ENCODE data around the gene DNMBP.
"Not testable (repeated sequence)": the region's sequence is repeated elsewhere in the genome, so short reads cannot be mapped to it uniquely, and the experiment has no call there.

The DNMBP gene

DNA sequence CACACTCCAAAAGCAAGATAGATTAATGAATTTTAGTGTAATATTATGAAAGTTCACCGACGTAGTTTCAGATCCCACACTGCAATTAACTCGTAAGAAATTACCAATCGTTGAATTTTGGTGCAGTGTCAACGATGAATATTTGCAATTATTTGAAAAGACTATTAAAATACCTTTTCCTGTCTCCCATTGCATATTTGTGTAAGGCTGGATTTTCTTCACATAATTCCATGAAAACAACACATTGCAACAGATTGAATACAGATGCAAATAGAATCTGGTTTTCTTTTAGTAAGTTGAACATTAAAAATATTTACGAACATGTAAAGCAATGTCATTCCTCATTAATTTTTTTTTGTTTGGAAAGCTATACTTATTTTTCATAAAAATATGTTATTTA is 50.9 kb downstream of the DNMBP start:
- DNase-seq: no peak

DNA sequence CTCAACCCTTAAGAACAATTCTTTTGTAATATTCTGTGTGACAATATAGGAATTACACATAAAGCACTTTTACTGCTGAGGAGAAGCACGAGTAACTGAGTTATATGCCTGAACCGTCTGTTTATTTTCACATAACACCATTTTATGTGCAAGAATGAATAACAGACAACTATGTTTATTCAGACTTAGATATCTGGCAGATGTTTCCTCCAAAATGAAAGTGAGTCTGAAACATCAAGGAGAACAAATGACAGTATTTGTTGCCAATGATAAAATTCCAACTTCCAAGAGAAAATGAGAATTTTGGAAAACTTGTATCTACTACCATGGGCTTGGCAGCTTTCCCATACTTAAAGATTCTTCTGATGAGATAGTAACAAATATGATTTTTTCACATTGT is 51.4 kb downstream of the DNMBP start:
- DNase-seq: no peak

DNA sequence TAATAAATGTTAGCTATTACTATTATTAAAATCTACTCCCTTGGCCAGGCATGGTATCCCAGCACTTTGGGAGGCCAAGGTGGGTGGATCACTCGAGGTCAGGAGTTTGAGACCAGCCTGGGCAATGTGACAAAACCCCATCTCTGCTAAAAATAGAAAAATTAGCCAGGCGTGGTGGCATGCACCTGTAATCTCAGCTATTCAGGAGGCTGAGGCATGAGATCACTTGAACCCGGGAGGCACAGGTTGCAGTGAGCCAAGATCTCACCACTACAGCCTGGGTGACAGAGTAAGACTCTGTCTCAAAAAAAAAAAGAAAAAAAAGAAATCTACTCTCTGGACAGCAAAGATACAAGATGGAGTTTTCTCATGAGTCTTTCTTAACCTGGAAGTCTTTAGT is 56.2 kb downstream of the DNMBP start:
- not testable (repeated sequence) for DNase-seq

DNA sequence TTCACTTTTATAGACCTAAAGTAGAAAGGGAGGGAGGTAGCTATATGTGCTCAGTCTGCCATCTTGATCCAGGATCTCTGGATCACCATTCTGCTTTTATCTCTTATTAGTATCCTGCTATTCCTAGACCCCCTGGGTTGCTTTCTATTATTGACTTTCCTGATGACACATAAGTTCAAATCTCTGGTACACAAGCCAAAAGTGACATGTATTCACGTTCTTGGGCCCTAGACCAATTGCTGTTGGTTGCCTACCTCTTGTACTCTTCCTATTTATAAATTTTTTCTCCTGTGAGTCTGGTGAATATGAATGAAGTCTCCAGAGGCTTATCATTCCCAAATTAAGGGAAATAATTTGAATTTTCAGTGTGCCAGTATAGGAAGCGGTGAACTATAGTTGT is 56.9 kb downstream of the DNMBP start:
- no peak for DNase-seq

DNA sequence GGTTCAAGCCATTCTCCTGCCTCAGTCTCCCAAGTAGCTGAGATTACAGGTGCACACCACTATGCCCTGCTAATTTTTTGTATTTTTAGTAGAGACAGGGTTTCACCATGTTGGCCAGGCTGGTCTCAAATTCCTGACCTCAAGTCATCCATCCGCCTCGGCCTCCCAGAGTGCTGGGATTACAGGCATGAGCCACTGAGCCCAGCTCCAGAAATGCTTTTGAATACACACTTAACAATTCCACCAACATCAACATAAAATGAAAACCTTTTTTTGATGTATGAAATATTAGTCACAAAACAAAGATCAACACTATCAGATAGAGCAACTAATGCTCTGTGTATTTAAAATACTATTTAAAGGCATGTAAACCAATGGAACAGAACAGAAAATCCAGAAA is 63.7 kb downstream of the DNMBP start:
- not testable (repeated sequence) for DNase-seq

DNA sequence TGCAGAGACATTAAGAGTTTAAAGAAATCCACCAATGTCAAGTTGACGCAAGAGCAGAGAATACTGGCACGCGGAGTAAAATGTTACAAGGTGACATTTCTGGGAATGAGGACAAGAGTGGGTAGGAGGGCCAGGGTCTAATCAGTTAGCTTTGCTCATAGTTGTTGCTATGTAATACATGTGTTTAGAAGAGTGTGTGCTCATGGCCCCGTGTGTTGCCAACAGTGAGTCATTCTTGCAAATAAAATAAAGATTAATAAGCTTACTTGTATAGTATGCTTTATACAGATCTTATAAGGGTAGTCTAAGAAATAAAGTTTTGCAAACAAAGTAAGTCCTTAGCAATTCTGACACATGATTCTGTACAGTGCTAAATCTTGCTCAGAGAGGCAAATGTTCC is 64.5 kb downstream of the DNMBP start:
- DNase-seq: no peak

DNA sequence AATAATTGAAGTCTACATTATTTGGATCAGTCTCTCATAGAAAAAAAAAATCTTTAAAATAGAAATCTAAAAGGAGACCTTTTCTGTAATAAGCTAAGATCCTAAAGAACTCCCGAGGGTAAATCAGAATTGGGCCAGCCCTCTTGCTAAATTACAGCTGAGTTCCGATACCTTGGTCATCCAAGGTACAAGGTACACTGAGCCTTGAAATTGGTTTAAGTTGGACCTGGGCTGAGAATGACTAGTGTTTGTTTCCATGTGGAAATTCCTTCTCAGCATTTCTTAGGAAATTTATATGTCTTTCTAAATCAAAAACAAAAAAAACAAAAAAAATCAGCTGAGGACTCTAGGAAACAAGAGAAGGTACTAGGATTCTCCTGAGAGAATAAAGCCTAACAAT is 64.9 kb downstream of the DNMBP start:
- DNase-seq: no peak

DNA sequence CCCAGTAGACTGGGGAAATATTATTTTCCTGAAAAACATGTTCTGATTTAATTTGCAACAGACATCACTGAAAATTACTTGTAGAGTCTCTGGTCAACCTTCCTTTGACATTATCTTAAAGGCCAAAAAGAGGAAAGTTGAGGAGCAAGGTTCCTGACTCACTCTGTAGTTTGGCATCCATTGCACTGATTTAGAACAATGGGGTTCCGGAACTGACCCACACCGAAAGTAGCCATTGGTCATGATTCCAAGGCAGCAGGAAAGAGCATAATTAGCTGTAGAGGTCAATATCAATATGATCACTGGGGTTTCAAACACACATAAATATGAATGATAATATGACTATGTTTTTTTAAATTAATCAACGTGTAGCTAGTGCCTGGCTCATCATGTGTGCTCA is 65.8 kb downstream of the DNMBP start:
- no peak for DNase-seq

DNA sequence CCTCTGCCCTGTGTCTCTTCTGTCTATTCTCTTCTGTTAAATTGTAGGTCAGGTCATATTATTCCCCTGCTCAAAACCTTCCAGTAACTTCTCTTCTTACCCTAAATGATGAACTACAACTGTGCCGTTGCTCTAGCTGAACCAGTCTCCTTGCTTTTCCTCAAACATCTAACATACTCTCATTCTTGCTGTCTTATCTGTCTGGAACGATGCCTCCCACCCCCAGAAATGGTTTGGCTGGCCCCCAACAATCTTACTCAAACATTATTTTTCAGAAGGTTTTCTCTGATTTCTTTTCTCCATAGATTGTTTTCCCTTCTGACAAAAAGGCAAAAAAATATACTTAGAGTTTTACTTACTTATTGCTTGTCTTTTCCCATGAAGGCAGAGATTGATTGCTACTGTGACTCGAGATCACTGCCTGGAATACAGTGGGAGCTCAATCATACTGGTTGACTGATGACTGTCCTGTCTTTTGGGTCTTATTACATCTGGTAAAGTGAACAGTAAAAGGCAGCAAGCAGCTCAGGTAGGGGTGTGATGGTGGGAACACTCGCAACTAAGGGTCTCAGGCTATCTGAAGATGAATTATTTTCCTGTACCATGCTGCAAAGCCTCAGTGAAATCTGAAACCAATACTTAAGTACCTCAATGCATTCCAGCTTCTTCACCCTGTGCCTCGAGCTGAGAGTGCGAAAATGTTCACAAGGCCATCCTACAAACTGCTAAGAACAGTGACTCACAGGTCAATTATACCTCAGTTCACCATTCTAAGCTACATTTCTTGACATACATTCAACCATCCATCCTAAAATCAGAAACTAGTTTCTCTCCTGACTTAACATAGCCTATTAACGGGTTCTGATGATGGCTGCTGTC is 67.6 kb downstream of the DNMBP start:
- no peak for DNase-seq

DNA sequence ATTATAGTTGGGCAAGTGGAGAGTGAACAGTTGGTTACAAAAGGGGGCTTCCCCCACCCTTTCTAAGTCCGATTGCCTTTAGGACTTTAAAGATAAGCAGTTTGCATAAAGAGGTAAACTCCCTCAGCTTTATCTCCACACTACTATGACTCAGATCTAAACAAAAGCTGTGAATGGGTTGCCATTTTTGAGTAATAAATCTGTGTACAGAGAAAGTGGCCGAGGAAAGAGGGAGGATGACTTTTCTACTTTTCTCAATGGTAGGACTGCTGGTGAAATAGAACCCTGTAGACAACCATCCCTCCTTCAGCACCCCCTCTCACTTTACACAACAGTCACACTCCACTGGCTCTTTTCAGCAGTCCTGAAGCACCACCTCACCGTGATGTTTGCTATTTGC is 71.2 kb downstream of the DNMBP start:
- DNase-seq: no peak

DNA sequence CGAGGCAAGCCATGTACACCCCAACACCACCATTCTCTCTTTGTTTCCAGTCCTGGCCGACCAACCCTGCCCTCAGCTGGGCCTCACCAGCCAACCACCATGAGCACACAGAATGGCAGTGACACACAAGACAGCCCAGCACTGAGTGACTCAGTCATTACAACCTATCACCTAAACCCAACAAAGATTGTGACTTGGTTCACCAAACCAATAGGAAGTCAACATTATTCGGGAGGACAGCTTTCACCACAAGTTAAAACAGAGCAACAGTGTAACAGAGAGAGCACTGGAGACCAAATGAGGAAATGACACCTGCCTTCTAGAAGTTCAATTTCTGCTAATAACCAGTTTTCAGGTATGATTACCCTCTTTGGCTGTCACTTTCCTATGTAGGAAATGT is 72.1 kb downstream of the DNMBP start:
- no peak for DNase-seq

DNA sequence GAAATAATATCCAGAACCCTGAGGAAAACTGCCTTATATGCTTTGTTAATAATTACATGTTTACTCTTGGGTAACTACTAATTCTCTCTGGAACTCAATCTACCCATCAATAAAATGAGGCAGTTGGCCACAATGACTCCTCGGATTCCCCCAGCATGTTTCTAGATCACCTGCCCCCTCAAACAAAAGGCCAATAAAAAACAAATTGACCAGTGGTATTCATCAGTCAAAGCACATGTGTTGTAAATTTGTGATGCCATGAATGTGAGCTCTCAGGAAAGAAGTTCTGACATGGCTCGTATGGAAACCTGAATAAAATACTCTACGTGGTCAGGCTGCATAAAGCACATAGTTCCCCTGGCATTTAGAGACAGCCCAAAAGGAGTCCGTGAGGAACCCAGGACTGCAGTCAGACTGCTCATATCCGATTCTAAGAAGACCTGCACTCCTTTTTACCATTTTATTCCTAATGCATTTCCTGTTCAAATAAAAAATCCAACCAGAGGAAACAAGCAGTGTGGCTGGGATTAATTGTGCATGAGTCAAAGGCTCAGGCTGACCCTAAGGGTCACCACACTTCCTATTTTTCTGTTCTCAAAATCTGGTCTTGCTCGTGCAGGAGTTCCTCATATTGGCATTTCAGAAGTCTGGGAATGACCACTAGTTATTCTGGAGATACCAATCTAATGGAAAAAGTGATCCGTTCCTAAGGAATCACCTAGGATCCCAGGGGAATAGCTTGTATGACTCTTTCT is 77.4 kb downstream of the DNMBP start:
- DNase-seq: not testable (repeated sequence)

DNA sequence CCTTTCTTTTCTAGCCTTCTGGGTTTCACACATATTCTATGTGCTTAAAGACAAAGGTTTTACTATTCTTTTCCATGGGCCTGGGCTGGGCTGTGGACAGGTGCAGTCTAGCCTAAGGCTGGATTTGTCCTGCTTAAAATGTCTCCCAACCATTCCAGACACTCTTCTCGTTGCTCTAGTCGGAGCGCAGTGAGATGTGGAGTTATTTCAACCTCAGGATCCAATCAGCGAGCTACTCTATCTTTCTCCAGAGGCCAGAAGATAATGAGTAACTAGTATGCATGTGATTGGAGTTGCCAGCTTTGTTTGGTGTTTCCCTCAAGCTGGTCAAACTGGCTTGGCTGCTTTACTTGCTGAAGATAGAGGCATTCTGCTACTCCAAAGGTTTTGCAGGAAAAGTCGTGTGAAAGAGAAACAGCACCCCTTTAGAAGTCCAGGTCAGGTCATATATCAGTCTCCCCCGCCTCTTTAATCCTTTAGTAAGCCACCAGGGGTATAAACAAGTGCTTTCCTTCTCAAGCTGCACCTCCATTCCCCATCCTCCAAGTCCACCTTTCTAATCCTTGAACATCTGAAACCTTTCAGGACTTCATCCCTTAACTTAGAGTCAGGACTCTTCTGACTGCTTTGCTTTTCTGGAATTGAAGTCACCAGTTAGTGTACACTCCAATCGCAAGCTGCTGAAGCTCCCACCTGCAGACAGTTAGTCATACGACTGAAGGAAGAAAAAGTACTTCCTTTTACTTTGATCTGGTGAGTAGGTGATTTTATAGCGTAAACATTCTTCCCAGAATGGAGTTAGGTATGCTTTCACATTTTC is 78.8 kb downstream of the DNMBP start:
- DNase-seq: no peak

DNA sequence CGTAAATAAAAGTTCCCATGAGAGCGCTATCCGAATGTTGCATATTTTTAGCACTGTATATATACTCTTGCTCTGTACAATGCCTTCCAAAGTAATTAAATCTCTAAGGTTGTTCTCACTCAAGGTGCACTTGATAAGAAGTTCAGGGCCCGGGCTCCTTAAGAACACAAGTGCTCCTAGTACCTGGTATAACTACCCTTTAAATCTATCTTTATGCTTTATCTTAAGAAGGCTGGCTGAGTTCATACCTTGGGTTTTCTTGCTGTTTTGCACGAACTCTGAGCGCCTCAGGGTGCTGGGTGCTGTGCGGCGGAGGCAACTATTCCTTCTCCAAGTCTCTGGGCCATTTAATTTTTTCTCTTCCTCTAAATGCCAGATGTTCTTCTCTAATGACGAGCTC is 80.4 kb downstream of the DNMBP start:
- no peak for DNase-seq

DNA sequence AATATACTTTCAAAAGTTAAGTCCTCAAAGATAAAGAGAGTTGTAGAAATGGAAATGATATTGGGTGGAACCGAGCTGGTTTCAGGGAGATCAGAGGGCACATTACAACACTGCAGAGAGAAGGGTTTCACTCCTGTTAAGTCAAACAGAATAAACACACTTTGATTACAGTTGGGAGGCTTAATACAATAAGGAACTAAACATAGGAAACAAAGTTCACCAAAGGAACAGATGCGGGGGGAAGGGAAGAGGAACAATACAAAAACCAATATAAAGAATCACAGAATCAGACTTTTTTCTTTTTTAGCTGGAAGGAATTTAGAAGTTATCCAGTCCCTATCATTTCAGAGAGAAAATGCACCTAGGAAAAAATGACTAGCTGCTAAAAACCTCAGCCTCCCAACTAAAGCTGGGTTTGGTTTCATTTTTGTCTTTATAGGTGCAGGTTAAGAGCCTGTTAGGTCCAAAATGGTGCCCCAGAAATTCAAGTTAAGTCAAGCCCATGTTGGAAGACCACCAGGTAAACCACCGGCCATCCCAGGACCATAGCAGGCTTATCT is 81.9 kb downstream of the DNMBP start:
- no peak for DNase-seq

DNA sequence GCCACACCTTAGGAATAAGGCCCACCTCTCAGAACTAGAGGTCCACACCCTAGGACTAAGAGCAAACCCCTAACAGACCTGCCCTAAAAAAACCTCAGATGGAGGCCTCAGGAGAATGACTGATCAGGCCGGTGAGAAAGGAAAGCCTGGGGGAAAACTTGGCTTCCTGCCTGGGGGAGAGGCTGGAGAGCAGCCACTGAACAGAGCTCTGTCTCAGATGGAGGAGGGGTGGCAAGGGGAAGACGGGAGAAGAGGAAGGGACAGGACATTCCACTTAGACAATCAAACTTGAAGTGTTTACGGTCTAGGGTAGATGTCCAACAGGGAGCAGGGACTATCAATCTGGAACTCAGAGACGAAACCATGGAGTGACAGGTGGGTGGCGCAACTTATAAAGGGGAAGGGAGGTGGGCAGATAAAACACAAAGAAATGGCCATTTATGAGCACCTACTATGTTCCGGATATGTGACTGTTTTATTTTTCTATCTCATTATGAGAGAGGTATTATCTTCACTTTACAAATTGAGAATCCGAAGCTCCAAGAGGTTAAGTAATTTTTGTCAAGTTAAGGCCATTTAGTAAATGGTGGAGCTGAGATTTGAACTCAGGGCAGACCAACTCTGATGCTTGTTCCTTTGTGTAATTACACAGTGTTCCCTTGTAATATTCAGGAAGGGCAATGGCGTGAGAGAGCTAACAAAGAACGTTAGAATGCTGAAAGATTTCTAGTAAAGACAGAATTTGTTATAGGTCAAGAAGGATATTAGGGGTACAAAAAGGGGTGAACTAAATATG is 82.6 kb downstream of the DNMBP start:
- peak in 20 of 56 donors; percentile 1 to 41 (median 10) for DNase-seq

DNA sequence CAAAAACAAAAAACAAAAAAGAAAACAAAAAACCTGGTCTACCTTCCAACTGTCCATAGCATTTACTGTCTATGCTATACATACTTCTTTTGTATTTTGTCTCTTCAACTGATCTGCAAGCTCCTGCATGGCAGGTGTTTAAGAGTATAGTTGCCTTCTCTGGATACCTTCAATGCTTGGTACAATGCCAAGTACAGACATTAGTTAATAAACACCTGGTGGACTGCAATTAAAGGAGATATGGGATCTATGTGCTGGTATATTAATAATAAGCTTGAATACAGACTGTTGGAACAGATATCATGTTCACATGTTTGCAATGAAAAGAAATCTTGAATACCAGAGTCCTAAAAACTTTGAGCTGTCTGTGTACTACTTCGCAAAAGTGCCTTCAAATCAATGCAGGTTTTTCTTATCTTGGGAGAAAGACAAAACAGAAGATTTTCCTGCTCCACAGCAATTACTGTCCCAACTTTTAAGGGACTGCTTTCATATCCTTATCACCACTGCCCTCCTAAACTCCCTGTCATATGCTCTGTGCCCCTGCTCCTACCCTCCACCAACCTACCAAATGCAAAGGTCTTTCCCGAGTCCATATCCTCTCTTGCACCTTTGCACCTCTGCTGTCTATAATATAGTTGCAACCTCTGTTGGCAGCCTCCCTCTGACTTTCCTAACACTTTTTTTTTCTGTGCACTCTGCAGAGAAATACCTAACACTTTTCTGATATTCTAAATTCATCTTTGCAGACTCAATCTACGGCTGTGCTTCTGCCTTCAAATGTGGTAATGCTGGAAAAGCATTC is 85.1 kb downstream of the DNMBP start:
- DNase-seq: no peak

DNA sequence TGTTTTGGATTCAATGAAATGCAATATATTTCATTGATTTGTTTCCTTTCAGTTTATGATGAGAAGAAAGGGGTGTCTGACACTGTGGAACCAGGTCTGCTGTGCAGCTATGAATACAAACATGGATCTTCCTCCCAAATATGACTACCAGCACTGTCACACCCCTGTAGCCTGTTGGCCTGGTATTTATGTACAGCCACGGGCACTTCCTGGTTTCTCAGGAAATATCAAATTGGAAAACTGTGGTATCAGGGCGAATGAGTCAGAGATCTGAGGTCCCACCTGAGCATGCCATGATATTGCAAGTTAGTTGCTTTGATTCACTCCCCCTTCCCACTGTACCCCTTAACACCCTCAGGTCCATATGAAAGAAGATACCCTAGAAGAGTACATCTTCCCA is 87.8 kb downstream of the DNMBP start:
- DNase-seq: no peak

DNA sequence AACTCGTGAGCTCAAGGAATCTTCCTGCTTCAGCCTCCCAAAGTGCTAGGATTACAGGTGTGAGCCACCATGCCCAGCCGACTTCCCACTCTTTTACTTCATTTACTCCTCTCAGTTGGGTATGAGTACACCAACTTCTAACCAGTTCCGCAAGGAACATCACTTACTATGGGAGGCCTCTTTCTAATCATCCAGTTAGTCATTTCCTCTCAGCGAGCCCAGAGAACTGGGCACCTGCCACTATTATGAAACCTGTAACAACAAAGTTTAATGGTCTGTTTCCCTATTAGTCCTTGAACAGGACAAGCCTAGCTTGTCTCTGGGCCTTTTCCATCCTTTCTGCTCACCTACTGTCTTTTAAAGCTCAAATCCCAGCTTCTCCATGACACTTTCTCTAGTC is 88.8 kb downstream of the DNMBP start:
- DNase-seq: no peak

DNA sequence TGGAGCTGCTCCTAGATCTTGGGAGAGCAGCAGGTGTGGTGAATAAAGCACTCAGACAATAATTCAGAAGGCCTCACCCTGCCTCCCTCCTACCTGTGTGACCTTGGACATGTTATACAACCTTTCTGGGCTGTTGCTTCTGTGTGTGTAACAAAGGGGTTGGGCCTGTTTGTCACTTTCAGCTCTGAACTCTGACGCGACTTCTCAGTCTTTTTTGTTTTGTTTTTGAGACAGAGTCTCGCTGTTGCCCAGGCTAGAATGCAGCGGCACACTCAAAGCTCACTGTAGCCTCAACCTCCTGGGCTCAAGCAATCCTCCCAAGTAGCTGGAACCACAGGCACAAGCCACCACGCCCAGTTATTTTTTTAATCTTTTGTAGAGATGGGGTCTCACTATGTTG is 89.3 kb downstream of the DNMBP start:
- DNase-seq: no peak
